ENCODE data around the gene TSPAN5. TPM values are rescaled to one million over a fixed set of nuclear protein-coding genes. Genes with fewer than 3 reads are reported as not detected.

TSPAN5 gene
- total RNA-seq, 1 donor from 2014 or later, result 24.9 TPM

- no peak for DNase-seq (ENCODE audit: low read depth)
- H3K4me3 ChIP-seq (ENCODE audit: low read depth, low read length), result no peak overlapping the region
- no peak for TF ChIP-seq CTCF (conservative IDR thresholded peaks at IDR 0.05; ENCODE audit: low read depth, low read length)
Observed at GRCh38 chr4:98639523-98639922, 18.9 kb downstream of the TSPAN5 start.

GRCh38 chr4:98639108-98639507, 19.3 kb downstream of the TSPAN5 start:
- DNase-seq (ENCODE audit: low read depth), result no peak
- TF ChIP-seq CTCF (conservative IDR thresholded peaks at IDR 0.05; ENCODE audit: low read depth, low read length), result no peak

GRCh38 chr4:98638661-98639060, 19.8 kb downstream of the TSPAN5 start:
- H3K4me3 ChIP-seq (ENCODE audit: low read depth, low read length), result no peak overlapping the region
- no peak for DNase-seq (ENCODE audit: low read depth)
- no peak for TF ChIP-seq CTCF (conservative IDR thresholded peaks at IDR 0.05; ENCODE audit: low read depth, low read length)

More at GRCh38 chr4:98639108-98639507, 19.3 kb downstream of the TSPAN5 start:
- no peak overlapping the region for H3K4me3 ChIP-seq (ENCODE audit: low read depth, low read length)

- no peak for DNase-seq (ENCODE audit: low read depth)
- H3K4me3 ChIP-seq (ENCODE audit: low read depth, low read length), result no peak overlapping the region
- TF ChIP-seq CTCF (conservative IDR thresholded peaks at IDR 0.05; ENCODE audit: low read depth, low read length), result no peak
Observed at GRCh38 chr4:98634061-98634460, 24.4 kb downstream of the TSPAN5 start.

GRCh38 chr4:98633159-98633558, 25.3 kb downstream of the TSPAN5 start:
- TF ChIP-seq CTCF (conservative IDR thresholded peaks at IDR 0.05; ENCODE audit: low read depth, low read length), result no peak
- DNase-seq (ENCODE audit: low read depth), result no peak
- H3K4me3 ChIP-seq (ENCODE audit: low read depth, low read length), result no peak overlapping the region

GRCh38 chr4:98632258-98632657, 26.2 kb downstream of the TSPAN5 start:
- no peak for DNase-seq (ENCODE audit: low read depth)
- H3K4me3 ChIP-seq (ENCODE audit: low read depth, low read length), result no peak overlapping the region

More at GRCh38 chr4:98632258-98632657, 26.2 kb downstream of the TSPAN5 start:
- TF ChIP-seq CTCF (conservative IDR thresholded peaks at IDR 0.05; ENCODE audit: low read depth, low read length), result no peak

All from epithelial cell of proximal tubule (primary cell).